NCI-H345 treated with DMSO at 0.1 percent for 48 hours (cell line): ENCODE results near the gene LZTS3.
"Not testable (repeated sequence)": the region's sequence is repeated elsewhere in the genome, so short reads cannot be mapped to it uniquely, and the experiment has no call there.

Experiments
- DNase-seq: peaks from one replicate; lab custom pipeline; 2025; ENCODE audit not compliant: unreplicated experiment; lab: John Stamatoyannopoulos, UW

Gene LZTS3

DNA sequence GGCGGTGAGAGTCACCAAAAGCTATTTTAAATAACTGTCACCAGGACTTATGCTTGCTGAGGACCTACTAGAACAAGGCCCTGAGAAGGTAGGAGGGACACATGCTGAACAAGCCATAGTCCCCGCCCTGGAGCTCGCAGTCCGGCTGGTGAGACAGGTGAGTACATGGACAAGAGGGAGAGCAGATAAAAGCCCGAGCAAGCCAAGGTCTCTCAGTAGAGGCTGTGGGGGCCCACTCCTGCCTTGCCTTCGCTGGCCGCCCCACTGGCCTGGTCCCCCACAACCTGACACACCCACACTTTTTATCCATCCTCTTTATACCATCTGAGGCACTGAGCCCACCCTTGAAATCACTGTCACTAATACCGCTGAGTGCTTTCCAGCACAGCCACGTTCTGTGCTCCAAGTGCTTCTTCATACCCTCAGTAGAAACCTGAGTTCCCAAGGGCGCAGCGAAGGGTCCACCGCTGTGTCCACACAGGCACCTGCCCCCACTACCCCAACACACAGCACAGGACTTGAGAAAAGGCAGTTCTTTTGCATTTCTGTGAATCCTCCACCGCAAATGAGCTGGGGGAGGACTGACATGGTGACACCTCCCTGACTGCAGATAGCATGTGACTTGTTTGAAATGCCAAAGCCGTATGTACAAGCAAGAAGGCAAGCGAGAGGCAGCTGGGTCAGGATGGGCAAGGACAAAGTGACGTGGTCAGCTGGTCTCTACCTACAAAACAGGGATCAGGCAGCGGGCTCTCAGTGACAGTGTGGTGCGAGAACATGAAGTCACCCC, 19.1 kb upstream of the LZTS3 start:
- no peak for DNase-seq

DNA sequence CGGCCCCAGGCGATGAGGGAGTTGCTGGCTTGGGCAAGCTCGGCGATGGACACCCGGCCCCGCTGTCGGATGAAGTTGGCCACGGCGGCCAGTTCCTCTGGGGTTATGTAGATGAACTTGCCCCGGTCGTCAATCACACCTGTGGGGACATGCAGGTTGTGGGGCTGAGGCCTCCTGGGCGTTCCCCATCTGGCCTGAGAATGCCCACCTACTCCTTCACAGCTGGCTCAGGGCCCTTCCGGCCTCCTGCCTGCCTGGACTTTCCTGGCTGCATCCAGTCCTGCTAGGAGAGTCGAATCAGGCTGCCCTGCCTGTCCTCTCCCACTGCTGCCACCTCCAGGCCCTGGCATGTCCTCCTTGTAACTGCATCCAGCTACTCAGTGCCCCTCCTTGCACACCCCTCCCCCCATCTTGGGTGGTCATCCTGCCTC, 17.3 kb upstream of the LZTS3 start:
- no peak for DNase-seq

DNA sequence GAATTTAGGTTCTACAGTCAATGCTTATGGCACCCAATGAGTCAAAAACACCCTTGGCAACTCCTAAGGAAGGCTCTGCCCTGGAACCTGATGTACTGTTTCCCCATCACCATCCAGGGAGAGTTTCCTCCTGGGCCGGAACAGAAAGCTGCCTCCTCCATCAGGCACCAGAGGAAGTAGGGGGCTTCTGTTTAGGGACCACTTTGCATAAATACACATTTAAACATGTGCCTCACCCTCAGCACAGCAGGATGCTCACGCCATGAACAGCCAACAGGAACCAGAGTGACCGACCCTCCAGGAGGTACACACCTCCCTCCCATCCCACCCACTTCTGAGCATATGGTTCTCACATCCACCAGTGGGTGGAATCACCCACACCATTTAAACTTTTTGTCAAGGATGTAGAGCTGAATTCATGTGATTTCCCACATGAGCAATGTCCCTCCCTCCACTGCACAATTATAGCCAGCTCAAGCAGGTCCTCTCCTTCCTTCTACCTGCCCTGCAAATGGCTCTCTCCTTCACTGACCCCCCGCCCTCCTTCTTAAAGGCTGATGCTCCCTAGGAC, 16.3 kb upstream of the LZTS3 start:
- no peak for DNase-seq

DNA sequence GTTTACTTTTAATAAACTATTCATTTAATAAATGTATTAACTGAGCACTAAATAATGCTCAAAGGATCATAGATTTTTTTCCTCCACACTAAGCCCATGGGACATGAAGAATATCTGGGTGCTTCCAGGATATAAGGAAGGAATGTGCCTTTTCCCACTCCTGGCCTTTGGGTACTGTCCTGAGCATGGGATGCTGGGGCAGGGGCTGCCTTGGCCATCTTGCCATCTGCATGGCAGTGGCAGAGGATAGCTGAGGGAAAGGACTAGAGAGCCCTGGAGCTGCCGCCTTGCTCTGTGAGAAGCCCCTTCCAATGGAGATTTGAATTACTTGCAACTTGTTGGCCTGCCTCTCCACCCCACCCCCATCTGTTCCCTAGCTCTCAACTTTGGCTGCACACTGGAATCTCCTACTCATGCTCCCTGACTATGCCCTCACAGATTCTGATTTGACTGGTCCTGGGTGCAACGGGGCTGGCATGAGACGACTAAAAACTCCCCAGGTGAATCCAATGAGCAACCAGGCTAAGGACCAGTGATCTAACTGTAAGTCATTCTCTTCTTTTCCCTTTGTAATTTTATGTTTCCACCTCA, 15.6 kb upstream of the LZTS3 start:
- no peak for DNase-seq

DNA sequence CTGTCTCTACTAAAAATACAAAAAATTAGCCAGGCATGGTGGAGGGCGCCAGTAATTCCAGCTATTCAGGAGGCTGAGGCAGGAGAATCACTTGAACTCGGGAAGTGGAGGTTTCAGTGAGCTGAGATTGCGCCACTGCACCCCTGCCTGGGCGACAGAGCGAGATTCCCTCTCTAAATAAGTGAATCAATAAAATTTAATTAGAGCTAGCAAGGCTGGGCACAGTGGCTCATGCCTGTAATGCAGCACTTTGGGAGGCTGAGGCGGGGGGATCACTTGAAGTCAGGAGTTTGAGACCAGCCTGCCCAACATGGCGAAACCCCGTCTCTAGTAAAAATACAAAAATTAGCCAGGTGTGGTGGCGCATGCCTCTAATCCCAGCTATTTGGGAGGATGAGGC, 14.5 kb upstream of the LZTS3 start:
- not testable (repeated sequence) for DNase-seq

DNA sequence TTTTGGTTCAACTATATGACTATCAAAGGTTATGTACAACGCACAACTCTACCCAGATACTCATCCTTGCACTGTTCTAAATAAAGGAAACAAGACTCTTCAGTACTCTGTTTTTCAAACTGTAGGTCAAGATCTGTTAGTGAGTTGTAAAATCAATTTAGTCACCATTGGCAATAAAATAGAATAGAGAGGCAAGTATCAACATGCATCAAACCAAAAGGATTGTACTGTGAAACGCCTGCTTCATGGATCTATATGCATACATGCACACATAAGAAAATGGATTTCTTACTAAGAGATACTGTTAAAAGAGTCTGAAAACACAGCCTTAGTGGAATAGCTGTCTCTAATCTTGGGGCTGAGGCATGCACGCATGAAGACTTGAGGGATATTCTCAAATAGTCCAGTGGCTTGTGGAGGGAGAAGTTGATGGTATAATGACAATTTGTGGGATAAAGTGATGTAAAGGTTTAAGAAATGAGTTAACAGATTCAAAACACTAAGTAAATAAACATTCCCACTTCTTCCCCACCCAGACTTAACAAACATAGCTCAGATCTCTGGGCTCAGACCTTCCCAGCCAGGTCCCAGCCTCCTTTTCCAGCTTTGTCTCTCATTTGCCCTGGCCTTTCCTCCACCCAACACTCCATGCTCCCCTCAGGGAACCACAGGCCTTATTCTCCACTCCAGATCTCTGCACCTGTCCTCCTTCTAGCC, 10.7 kb upstream of the LZTS3 start:
- DNase-seq: peak; percentile 43

DNA sequence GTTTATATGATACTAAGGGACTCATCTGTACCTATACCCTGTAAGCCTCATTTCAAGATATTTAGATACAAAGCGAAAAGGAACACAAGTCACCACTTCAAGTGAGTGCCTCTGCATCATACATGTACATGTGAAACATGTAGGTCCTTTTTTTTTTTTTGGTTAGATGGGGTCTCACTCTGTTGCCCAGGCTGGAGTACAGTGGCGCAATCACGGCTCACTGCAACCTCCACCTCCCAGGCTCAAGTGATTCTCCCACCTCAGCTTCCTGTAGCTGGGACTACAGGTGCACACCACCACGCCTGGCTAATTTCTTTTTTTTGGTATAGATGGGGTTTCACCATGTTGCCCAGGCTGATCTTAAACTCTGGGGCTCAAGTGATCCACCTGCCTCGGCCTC, 9.1 kb upstream of the LZTS3 start:
- DNase-seq: not testable (repeated sequence)

DNA sequence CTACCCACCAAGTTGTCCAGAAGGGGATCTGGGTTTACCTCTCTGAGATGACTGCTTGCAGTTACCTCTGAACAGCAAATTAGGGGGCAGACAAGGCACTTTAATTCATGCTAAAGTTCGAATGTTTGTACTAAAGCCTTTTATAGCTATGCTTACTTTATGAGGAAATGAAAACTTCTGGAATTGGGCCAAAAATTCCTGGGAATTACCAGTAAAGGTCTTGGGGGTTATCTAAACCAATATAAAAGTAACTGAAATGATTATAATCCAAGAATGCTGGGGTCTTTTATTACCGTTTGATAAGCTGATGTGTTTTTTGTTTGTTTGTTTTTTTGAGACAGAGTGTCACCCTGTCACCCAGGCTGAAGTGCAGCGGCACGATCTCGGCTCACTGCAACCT, 7.9 kb upstream of the LZTS3 start:
- no peak for DNase-seq

DNA sequence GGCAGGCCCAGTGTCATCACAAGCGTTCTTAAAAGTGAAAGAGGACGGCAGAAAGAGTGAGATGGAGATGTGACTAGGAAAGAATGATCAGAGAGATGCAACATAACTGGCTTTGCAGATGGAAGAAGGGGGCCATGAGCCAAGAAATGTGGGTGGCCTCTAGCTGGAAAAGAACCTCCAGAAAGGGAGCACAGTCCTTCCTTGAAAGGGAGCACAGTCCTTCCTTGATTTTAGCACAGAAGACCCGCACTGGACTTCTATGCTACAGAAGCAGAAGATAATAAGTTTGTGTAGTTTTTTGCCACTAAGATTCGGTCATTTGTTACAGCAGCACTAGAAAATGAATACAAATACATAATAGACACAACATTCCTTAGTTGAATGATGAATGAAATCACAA, 7.0 kb upstream of the LZTS3 start:
- DNase-seq: no peak

DNA sequence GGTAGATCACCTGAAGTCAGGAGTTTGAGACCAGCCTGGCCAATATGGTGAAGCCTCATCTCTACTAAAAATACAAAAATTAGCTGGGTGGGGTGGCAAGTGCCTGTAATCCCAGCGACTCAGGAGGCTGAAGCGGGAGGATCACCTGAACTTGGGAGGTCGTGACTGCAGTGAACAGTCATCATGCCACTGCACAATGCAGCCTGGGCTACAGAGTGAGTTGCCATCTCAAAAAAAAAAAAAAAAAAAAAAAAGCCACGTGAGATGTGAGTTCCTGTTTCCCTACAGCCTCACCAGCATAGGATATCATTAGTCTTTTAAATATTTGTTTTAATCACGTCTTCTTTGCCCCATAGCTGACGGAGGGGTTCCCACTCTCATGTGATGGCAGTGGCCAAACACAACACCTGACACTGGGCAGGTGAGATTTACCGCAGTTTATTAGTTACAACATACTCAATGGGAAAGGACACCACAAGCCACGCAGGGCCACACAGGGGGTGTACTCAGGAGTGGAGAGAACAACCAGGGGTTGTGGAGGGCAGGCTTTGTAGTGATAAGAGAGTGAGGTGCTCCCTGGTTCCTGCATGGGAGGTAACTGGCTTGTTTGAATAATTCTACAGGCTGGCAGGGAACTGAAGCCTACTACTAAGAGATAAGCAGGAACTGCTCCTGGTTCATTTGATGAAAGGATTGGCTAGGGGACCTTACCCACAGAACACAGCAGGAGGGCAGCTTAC, 4.6 kb upstream of the LZTS3 start:
- DNase-seq: no peak

DNA sequence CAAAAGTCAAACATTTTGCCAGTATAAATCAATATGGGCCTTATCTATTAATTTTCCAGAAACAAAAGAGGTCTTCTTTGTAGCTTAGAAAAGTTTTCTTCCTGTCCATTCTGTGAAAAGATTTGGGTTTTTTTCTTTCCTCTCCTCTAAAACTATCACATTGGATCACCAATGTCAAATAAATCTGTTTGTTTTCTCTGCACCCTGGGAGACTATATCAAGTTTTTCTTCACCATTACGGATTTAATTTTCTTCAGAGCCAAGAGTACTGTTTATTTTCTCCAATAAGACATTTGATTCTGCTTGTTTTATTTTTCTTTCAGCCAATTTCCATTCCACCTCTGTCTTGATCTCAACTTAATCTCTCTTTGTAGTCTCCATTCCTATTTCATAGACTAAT, 1.9 kb upstream of the LZTS3 start:
- DNase-seq: no peak

DNA sequence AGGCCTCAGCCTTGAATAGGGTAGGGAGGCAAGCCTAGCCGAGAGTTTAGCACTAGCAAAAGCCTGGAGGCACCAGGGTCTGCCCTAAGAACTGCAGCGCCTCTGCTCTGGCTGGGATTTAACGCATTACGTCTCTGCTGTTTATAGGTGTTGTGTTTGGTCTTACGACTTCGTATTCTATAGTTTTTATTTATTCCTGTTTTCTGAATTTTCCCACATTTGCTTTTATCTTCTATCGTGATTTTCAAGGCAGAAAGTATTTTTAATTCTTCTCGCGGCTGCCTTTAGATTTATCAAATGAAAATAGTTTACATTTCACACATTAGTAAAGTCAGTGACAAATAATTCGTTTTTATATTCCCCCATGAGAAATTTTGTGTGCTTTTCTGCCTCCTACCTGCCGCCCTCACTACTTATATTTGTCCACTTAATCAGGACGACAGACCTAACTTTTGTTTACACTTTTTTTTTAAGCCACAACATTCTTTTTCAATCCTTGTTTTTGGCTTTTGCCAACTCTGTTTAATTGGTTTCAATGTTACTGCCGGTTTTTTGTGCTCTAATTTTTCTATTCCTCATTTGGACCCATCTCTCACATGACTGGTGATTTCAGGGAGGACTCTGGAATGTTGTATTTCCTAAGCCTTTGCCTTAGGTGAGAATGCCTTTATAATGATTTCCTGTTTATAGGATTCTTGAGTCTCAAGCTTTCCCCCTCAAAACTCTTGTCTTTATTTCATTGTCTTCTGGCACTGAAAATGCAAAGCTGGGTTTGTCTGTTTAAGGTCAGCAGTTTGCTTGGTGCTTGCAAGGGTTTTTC, 1.3 kb upstream of the LZTS3 start:
- peak; percentile 32 for DNase-seq

DNA sequence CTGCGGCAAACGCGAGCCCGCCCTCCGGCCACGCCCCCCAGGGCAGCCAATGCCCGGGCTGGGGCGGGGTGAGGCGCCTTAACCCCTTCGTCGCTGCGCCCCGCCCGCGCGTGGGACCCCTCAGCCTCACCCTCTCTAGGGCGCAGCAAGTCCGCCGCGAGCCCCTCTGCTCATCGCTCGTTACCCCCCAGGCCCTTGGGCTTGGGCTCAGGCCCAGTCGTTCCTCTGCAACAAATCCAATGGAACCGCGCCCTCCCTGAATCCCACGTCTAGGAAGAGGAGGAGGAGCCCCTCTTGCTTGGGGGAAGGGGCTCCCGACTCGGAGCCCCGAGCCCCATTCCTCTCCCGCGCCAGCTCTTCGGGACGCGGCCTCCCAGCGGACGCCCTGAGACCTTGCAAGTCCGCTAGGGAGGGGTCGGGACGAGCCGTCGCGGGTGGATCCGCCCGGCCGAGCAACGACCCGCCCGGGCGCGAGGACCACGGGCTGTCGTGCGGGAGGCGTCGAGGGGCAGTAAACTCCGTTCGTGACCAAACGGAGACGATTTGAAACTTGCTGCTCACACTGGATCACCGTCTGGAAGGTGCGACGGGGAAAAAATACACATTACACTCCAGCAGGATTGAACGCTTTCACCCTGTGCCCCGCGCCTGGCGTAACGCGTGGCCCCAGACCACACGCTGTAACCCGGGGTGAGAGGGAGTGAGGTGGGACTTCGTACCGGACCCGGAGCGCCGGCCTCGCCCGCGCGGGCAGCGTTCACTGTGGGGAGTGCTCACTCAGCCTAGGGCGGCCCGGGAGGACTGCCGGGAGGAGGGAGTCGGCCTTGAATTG, 477 bp upstream of the LZTS3 start:
- peak; percentile 90 for DNase-seq

DNA sequence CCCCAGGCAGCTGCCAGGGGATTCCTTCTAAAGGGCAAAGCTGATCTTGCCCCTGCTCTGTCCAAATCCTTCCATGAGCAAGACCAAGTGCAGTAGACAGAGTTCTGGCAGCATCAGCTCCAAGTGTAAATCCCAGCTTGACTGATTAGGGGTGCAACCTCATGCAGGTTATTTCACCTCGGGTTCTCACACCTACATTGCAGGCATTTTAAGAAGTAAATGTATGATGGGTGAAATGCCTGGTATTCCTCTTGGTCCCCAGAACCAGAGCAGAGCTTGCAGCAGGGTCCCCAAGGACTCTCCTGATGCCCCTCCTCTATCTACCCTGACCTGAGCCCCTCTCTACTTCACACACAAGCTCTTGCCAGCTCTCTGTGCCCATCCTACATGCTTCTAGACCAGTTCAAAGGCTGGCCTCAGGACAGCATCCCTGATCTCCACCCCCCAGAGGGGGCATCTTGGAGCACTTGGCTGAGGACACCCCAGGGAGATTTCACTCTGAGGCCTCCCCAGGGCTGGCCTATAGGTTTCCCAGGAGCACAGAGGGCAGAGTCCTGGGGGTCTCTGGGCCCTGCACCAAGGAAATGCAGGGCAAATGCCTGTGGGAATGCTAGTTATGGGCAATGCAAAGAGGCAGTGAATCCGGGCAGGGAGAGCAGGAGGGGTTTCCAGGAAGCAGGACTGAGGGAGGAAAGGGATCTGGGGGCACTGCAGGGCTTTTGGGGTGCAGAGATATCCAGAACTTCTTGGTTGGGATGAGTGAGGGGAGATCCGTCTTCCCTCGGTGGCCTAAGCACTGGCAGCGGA, 1.0 kb downstream of the LZTS3 start:
- DNase-seq: no peak

DNA sequence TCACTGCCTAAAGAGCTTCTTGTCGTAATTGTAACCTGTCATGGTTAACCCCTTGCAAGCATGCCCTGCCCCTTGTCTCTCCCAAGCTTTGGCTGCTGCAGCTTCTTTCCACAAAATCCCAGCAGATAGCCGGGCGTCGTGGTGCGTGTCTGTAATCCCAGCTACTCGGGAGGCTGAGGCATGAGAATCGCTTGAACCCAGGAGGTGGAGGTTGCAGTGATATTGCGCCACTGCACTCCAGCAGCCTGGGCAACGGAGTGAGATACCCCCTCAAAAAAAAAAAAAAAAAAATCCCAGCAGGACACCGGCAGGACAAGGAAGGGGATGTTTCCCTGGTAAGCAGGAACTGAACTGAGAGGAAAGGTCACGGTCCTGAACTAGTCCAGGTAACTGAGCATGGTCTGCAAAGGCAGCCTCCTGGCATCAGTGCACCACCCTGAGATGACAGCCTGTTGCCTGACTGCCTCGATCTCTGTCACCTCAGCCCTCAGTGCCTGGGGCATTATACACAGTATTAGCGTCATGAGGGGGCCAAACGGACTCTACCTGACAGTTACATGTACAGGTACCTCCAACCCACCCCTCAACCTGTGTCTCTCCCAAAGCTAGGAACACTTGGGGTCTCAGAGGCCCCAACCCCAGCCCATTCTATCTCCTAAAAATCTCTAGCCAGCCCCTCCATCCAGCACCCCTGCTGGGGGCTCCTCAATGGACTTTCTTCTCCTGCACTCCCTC, 1.8 kb downstream of the LZTS3 start:
- no peak for DNase-seq

DNA sequence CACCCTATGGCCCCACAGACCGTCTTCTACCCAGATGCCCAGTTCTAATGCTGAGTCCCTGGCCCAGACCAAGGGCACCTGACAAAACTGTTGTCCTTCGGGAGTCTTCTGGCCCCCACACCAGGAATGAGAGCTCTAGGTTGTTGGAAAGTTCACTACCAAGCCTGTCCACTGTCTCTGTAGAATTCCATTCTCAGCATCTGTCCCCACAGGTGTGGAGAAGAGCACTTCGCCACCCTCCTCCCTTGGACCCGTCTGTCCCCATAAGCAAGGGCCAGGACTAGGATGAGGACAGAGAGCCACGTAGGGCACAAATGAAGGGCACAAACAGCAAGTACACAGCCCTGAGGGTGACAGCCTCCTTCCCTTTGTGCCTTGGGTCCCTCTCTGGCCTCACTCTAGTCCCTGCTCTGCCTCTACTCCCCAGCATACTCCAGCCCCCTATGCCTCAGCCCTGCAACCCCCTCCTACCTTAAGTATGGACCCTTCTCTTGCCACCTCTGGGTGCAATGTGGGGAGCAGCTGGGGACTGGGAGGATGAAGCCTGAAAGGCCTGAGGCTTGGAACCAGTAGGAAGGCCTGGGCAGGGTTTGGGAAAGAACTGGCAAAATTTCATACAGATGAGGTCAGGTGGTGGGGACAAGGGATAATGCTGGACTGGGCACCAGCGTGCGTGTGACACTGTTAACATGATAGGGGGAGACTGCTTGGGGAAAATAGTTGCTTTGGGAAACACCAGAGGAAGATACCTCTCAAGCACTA, 4.3 kb downstream of the LZTS3 start:
- DNase-seq: no peak
